ENCODE measurements around the gene SULT1C2. TPM values are rescaled to one million over a fixed set of nuclear protein-coding genes. Genes with fewer than 3 reads are reported as not detected.
"Not testable (repeated sequence)": the region's sequence is repeated elsewhere in the genome, so short reads cannot be mapped to it uniquely, and the experiment has no call there.

The SULT1C2 gene
- total RNA-seq, 5 donors from 2014 or later (not counting 1 experiment from before 2014, with no cell fraction given), result 0.44 TPM; not detected in 4

DNA sequence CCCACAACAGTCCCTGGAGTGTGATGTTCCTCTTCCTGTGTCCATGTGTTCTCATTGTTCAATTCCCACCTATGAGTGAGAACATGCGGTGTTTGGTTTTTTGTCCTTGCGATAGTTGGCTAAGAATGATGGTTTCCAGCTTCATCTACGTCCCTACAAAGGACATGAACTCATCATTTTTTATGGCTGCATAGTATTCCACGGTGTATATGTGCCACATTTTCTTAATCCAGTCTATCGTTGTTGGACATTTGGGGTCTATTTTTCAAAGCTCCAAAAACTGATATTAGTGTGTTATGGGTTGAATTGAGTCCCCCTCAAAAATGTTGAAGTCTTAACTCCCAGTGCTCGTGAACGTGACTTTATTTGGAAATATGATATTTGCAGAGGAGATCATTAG, 4.1 kb upstream of the SULT1C2 start:
- no CpG with 5 or more reads among the region's 7 CpGs for WGBS (ENCODE audit: insufficient coverage)
- H3K27me3 Mint-ChIP-seq, result peaks cover 9 to 20% of the 10 kb centered on the region in 2 donors
- H3K27ac Mint-ChIP-seq, result not testable (repeated sequence)

DNA sequence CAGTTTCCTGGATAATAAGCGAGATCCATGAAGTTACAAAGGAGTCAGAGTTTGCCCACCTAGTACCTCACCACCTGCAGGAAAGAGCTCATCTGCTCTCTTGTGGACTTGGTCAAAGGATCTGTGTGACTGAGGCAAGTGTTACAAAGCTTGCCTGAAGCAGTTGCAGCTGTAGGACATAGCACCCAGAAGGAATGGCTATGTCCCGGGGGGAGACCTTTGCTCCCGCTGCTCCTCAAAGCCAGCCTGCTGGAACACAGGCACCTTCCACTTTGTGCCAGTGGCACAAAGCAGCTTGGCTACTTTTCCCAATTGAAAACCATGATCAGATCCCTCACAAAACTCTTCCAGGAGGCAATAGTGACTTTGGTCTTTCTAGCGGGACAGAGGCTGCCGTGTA, 3.1 kb upstream of the SULT1C2 start:
- Mint-ChIP-seq H3K36me3 (no peaks in the 10 kb centered on the region), H3K27ac (no peak overlapping the region), H3K4me3 (no peak overlapping the region), H3K4me1 (no peaks in the 10 kb centered on the region), H3K9me3 (peaks cover 2 to 13% (median 6%) of the 10 kb centered on the region in 3 donors), H3K27me3 (peaks cover 7 to 19% of the 10 kb centered on the region in 2 donors)
- no peak overlapping the region for H3K4me3 ChIP-seq (ENCODE audit: control insufficient read depth in 1 of 2, extremely low read depth in 1 of 2, low read length in 1 of 2)
- no peak overlapping the region for H3K27ac ChIP-seq (ENCODE audit: low read length)
- H3K4me1 ChIP-seq (ENCODE audit: control insufficient read depth in 1 of 2, extremely low read depth in 1 of 2, insufficient read depth in 2 of 2, low read length in 2 of 2), result no peaks in the 10 kb centered on the region
- H3K27me3 ChIP-seq (replicated peaks in 1 of 2; ENCODE audit: control insufficient read depth in 2 of 2, extremely low read depth in 1 of 2, insufficient read depth in 2 of 2, low read length in 1 of 2), result peaks cover 0 to 2% of the 10 kb centered on the region in 2 experiments
- DNase-seq (no peak), ATAC-seq (replicated peaks in 1 of 4) (no peak)
- CTCF ChIA-PET, result no interaction called here
- POLR2A ChIA-PET, result no interaction called here
- WGBS (ENCODE audit: insufficient coverage), result 79% methylated on average over 3 of the region's 5 CpGs
- no peaks in the 10 kb centered on the region for H3K9me3 ChIP-seq
- no peaks in the 10 kb centered on the region for H3K36me3 ChIP-seq (ENCODE audit: control insufficient read depth in 2 of 2, extremely low read depth in 1 of 2, insufficient read depth in 1 of 2, low read length in 1 of 2)

More for the DNA sequence above, 4.1 kb upstream of the SULT1C2 start:
- H3K4me3 Mint-ChIP-seq; H3K9me3 ChIP-seq; H3K36me3 Mint-ChIP-seq; H3K4me1 ChIP-seq (ENCODE audit: control insufficient read depth in 1 of 2, extremely low read depth in 1 of 2, insufficient read depth in 2 of 2, low read length in 2 of 2); H3K36me3 ChIP-seq (ENCODE audit: control insufficient read depth in 2 of 2, extremely low read depth in 1 of 2, insufficient read depth in 1 of 2, low read length in 1 of 2); CTCF ChIA-PET; H3K27me3 ChIP-seq (replicated peaks in 1 of 2; ENCODE audit: control insufficient read depth in 2 of 2, extremely low read depth in 1 of 2, insufficient read depth in 2 of 2, low read length in 1 of 2); POLR2A ChIA-PET; H3K4me1 Mint-ChIP-seq; DNase-seq; H3K4me3 ChIP-seq (ENCODE audit: control insufficient read depth in 1 of 2, extremely low read depth in 1 of 2, low read length in 1 of 2); ATAC-seq (replicated peaks in 1 of 4); H3K27ac ChIP-seq (ENCODE audit: low read length): not testable (repeated sequence)
- H3K9me3 Mint-ChIP-seq, result peaks cover 2 to 13% (median 6%) of the 10 kb centered on the region in 3 donors

DNA sequence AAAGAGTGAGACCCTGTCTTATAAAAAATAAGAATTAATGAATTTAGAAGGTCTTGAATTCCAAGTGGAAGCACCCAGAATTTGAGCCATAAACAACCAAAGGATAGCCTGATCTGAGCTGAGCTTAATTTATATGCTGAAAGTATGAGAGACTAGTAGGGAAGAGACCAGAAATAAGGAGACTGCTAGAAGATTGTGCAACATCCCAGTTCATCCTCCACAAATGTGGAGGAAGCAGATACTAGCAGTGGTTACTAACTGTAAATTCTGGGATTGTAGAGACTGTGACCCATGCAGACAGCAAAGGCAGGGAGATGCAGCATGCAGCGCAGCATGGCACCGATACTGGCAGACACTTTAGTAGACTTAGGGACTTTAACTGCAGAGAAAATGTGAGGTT, 1.5 kb upstream of the SULT1C2 start:
- ATAC-seq (replicated peaks in 1 of 4), result no peak
- Mint-ChIP-seq H3K27me3 (peaks cover 7 to 13% of the 10 kb centered on the region in 2 donors), H3K27ac (no peak overlapping the region), H3K36me3 (no peaks in the 10 kb centered on the region), H3K4me3 (no peak overlapping the region), H3K4me1 (no peaks in the 10 kb centered on the region), H3K9me3 (peaks cover 2 to 13% (median 6%) of the 10 kb centered on the region in 3 donors)
- DNase-seq, result no peak
- POLR2A ChIA-PET, result no interaction called here
- Histone ChIP-seq H3K36me3 (ENCODE audit: control insufficient read depth in 2 of 2, extremely low read depth in 1 of 2, insufficient read depth in 1 of 2, low read length in 1 of 2) (no peaks in the 10 kb centered on the region), H3K27me3 (replicated peaks in 1 of 2; ENCODE audit: control insufficient read depth in 2 of 2, extremely low read depth in 1 of 2, insufficient read depth in 2 of 2, low read length in 1 of 2) (peaks cover 0 to 2% of the 10 kb centered on the region in 2 experiments), H3K9me3 (no peaks in the 10 kb centered on the region), H3K27ac (ENCODE audit: low read length) (no peak overlapping the region), H3K4me3 (ENCODE audit: control insufficient read depth in 1 of 2, extremely low read depth in 1 of 2, low read length in 1 of 2) (no peak overlapping the region), H3K4me1 (ENCODE audit: control insufficient read depth in 1 of 2, extremely low read depth in 1 of 2, insufficient read depth in 2 of 2, low read length in 2 of 2) (no peaks in the 10 kb centered on the region)
- 90% methylated on average over 2 of the region's 2 CpGs for WGBS (ENCODE audit: insufficient coverage)
- CTCF ChIA-PET, result no interaction called here

DNA sequence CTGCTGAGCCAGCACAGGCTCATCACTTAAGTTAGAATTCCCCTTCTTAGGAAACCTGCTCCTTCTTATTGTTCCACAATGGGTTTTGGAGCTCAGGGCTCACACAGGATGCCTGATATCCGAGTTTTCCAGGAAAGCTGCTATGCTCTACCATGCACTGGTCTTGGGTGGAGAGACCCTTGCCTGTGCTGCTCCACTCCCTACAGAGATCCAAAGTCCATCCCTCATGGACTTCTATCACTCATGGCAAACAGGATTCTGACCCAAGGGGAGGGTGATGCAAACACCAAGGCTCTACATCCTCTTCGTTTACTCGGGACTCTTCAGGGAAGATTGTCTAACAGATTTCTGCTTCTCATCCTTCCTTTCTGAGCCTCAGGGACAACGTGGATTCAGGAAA, 5.2 kb downstream of the SULT1C2 start:
- no peaks in the 10 kb centered on the region for H3K27me3 Mint-ChIP-seq
- WGBS (ENCODE audit: insufficient coverage), result 64% methylated on average over 1 of the region's 4 CpGs

GRCh38 chr2:108297436-108298141, 8.9 kb downstream of the SULT1C2 start:
- DNase-seq (no peak), ATAC-seq (replicated peaks in 1 of 4) (no peak)
- CTCF ChIA-PET, result no interaction called here
- 80% methylated on average over 4 of the region's 9 CpGs for WGBS (ENCODE audit: insufficient coverage)
- Histone ChIP-seq H3K4me1 (ENCODE audit: control insufficient read depth in 1 of 2, extremely low read depth in 1 of 2, insufficient read depth in 2 of 2, low read length in 2 of 2) (no peaks in the 10 kb centered on the region), H3K9me3 (no peaks in the 10 kb centered on the region), H3K27me3 (replicated peaks in 1 of 2; ENCODE audit: control insufficient read depth in 2 of 2, extremely low read depth in 1 of 2, insufficient read depth in 2 of 2, low read length in 1 of 2) (peaks cover 0 to 8% of the 10 kb centered on the region in 2 experiments), H3K36me3 (ENCODE audit: control insufficient read depth in 2 of 2, extremely low read depth in 1 of 2, insufficient read depth in 1 of 2, low read length in 1 of 2) (no peaks in the 10 kb centered on the region), H3K27ac (ENCODE audit: low read length) (no peak overlapping the region), H3K4me3 (ENCODE audit: control insufficient read depth in 1 of 2, extremely low read depth in 1 of 2, low read length in 1 of 2) (no peak overlapping the region)
- Mint-ChIP-seq H3K36me3 (no peaks in the 10 kb centered on the region), H3K9me3 (no peaks in the 10 kb centered on the region), H3K4me1 (no peaks in the 10 kb centered on the region), H3K4me3 (no peak overlapping the region), H3K27me3 (peaks cover 3 to 8% of the 10 kb centered on the region in 2 donors), H3K27ac (no peak overlapping the region)
- POLR2A ChIA-PET, result no interaction called here

More for the DNA sequence above, 5.2 kb downstream of the SULT1C2 start:
- CTCF ChIA-PET, result no interaction called here
- Mint-ChIP-seq H3K36me3 (no peaks in the 10 kb centered on the region), H3K4me1 (no peaks in the 10 kb centered on the region), H3K9me3 (no peaks in the 10 kb centered on the region), H3K4me3 (no peak overlapping the region), H3K27ac (no peak overlapping the region)
- no peaks in the 10 kb centered on the region for H3K9me3 ChIP-seq
- no peak overlapping the region for H3K27ac ChIP-seq (ENCODE audit: low read length)
- POLR2A ChIA-PET, result no interaction called here
- ATAC-seq (replicated peaks in 1 of 4), result no peak
- peaks cover 0 to 8% of the 10 kb centered on the region in 2 experiments for H3K27me3 ChIP-seq (replicated peaks in 1 of 2; ENCODE audit: control insufficient read depth in 2 of 2, extremely low read depth in 1 of 2, insufficient read depth in 2 of 2, low read length in 1 of 2)
- no peaks in the 10 kb centered on the region for H3K36me3 ChIP-seq (ENCODE audit: control insufficient read depth in 2 of 2, extremely low read depth in 1 of 2, insufficient read depth in 1 of 2, low read length in 1 of 2)
- H3K4me1 ChIP-seq (ENCODE audit: control insufficient read depth in 1 of 2, extremely low read depth in 1 of 2, insufficient read depth in 2 of 2, low read length in 2 of 2), result no peaks in the 10 kb centered on the region
- no peak for DNase-seq
- H3K4me3 ChIP-seq (ENCODE audit: control insufficient read depth in 1 of 2, extremely low read depth in 1 of 2, low read length in 1 of 2), result no peak overlapping the region

GRCh38 chr2:108301558-108301957, 12.9 kb downstream of the SULT1C2 start:
- H3K4me3 Mint-ChIP-seq, result no peak overlapping the region
- CTCF ChIA-PET, result no interaction called here
- 71% methylated on average over 5 of the region's 7 CpGs for WGBS (ENCODE audit: insufficient coverage)
- no peaks in the 10 kb centered on the region for H3K36me3 Mint-ChIP-seq
- no peak overlapping the region for H3K27ac Mint-ChIP-seq
- peaks cover 0 to 6% of the 10 kb centered on the region in 2 experiments for H3K27me3 ChIP-seq (replicated peaks in 1 of 2; ENCODE audit: control insufficient read depth in 2 of 2, extremely low read depth in 1 of 2, insufficient read depth in 2 of 2, low read length in 1 of 2)
- DNase-seq, result no peak
- H3K9me3 Mint-ChIP-seq, result no peaks in the 10 kb centered on the region
- POLR2A ChIA-PET, result no interaction called here
- H3K27ac ChIP-seq (ENCODE audit: low read length), result no peak overlapping the region
- ATAC-seq (replicated peaks in 1 of 4), result no peak
- no peaks in the 10 kb centered on the region for H3K36me3 ChIP-seq (ENCODE audit: control insufficient read depth in 2 of 2, extremely low read depth in 1 of 2, insufficient read depth in 1 of 2, low read length in 1 of 2)
- H3K9me3 ChIP-seq, result no peaks in the 10 kb centered on the region
- H3K4me1 ChIP-seq (ENCODE audit: control insufficient read depth in 1 of 2, extremely low read depth in 1 of 2, insufficient read depth in 2 of 2, low read length in 2 of 2), result no peaks in the 10 kb centered on the region
- H3K4me1 Mint-ChIP-seq, result peaks cover 0 to 4% (median 0%) of the 10 kb centered on the region in 3 donors
- no peak overlapping the region for H3K4me3 ChIP-seq (ENCODE audit: control insufficient read depth in 1 of 2, extremely low read depth in 1 of 2, low read length in 1 of 2)
- H3K27me3 Mint-ChIP-seq, result peaks cover 3 to 8% of the 10 kb centered on the region in 2 donors
